ENCODE results near the gene HLF.

HLF gene

GRCh38 chr17:55248077-55248476 is 16.7 kb upstream of the HLF start:
- no peak for DNase-seq (ENCODE audit: extremely low spot score, insufficient read length, low read depth)
- no peak for FAIRE-seq

GRCh38 chr17:55249861-55250260 is 14.9 kb upstream of the HLF start:
- DNase-seq (ENCODE audit: extremely low spot score, insufficient read length, low read depth) (no peak), FAIRE-seq (no peak)

GRCh38 chr17:55254375-55254774 is 10.4 kb upstream of the HLF start:
- no peak for DNase-seq (ENCODE audit: extremely low spot score, insufficient read length, low read depth)
- no peak for FAIRE-seq

GRCh38 chr17:55258578-55259135 is 6.1 kb upstream of the HLF start:
- FAIRE-seq (no peak), DNase-seq (ENCODE audit: extremely low spot score, insufficient read length, low read depth) (no peak)

- DNase-seq (ENCODE audit: extremely low spot score, insufficient read length, low read depth) (no peak), FAIRE-seq (no peak)
These were observed 5.1 kb upstream of the HLF start for GRCh38 chr17:55259684-55260111.

- DNase-seq (ENCODE audit: extremely low spot score, insufficient read length, low read depth) (no peak), FAIRE-seq (no peak)
These were observed 3.4 kb upstream of the HLF start for GRCh38 chr17:55261311-55261710.

GRCh38 chr17:55263569-55264277 is 1.0 kb upstream of the HLF start:
- DNase-seq (ENCODE audit: extremely low spot score, insufficient read length, low read depth) (no peak), FAIRE-seq (no peak)

GRCh38 chr17:55264278-55264644 is 499 bp upstream of the HLF start:
- DNase-seq (ENCODE audit: extremely low spot score, insufficient read length, low read depth) = no peak

GRCh38 chr17:55265311-55266021 is 706 bp downstream of the HLF start:
- no peak for FAIRE-seq

More at GRCh38 chr17:55264278-55264644, 499 bp upstream of the HLF start:
- FAIRE-seq = no peak

GRCh38 chr17:55266051-55266957 is 1.5 kb downstream of the HLF start:
- FAIRE-seq (no peak), DNase-seq (ENCODE audit: extremely low spot score, insufficient read length, low read depth) (no peak)

More at GRCh38 chr17:55265311-55266021, 706 bp downstream of the HLF start:
- DNase-seq (ENCODE audit: extremely low spot score, insufficient read length, low read depth) = no peak

- FAIRE-seq = no peak
These were observed 2.4 kb downstream of the HLF start for GRCh38 chr17:55266958-55267688.

GRCh38 chr17:55267777-55268648 is 3.3 kb downstream of the HLF start:
- FAIRE-seq (no peak), DNase-seq (ENCODE audit: extremely low spot score, insufficient read length, low read depth) (no peak)

More at GRCh38 chr17:55266958-55267688, 2.4 kb downstream of the HLF start:
- DNase-seq (ENCODE audit: extremely low spot score, insufficient read length, low read depth) = no peak

- no peak for FAIRE-seq
These were observed 4.1 kb downstream of the HLF start for GRCh38 chr17:55268649-55269480.

GRCh38 chr17:55269894-55270293 is 5.1 kb downstream of the HLF start:
- FAIRE-seq = no peak

More at GRCh38 chr17:55268649-55269480, 4.1 kb downstream of the HLF start:
- no peak for DNase-seq (ENCODE audit: extremely low spot score, insufficient read length, low read depth)

GRCh38 chr17:55271223-55271571 is 6.4 kb downstream of the HLF start:
- FAIRE-seq = no peak

More at GRCh38 chr17:55269894-55270293, 5.1 kb downstream of the HLF start:
- DNase-seq (ENCODE audit: extremely low spot score, insufficient read length, low read depth) = no peak

GRCh38 chr17:55271958-55272710 is 7.4 kb downstream of the HLF start:
- DNase-seq (ENCODE audit: extremely low spot score, insufficient read length, low read depth) (no peak), FAIRE-seq (no peak)

More at GRCh38 chr17:55271223-55271571, 6.4 kb downstream of the HLF start:
- DNase-seq (ENCODE audit: extremely low spot score, insufficient read length, low read depth) = no peak

Measured in GM18507 (cell line).